Transverse colon (tissue), 4 donors: Measurements from ENCODE around the gene SHMT2.

ENCODE experiments used
- CTCF ChIP-seq, 5 experiments: fragments of 200-600 bp in 3 of 5; fragments of 450-650 bp in 2 of 5; sonication (generic) in 3 of 5; IDR thresholded peaks; 1 replicate in 2 of 5; 2 replicates in 3 of 5; pipeline ENCODE4 v1.5.1; 2016 to 2017; ENCODE audit warnings: antibody characterized with exemption in 5 of 5, inconsistent platforms in 3 of 5, mild to moderate bottlenecking in 2 of 5, moderate library complexity in 1 of 5
- EP300 ChIP-seq: sonication (generic); formaldehyde crosslinking; IDR thresholded peaks from one replicate; pipeline ENCODE4 v1.6.1; 2017; ENCODE audit warnings: antibody characterized with exemption, low read depth
- POLR2A ChIP-seq: fragments of 450-650 bp; IDR thresholded peaks from one replicate; pipeline ENCODE4 v1.6.1; 2016; ENCODE audit warnings: antibody characterized with exemption, mild to moderate bottlenecking, moderate library complexity
- POLR2AphosphoS5 ChIP-seq, 3 donors: sonication (generic); formaldehyde crosslinking; IDR thresholded peaks; one replicate each; pipeline ENCODE4 v1.6.1; 2016; ENCODE audit warnings: antibody characterized with exemption in 3 of 3

GRCh38 chr12:57219993-57220754 is 9.3 kb upstream of the SHMT2 start:
- no peak for TF ChIP-seq POLR2A
- no peak for TF ChIP-seq EP300
- TF ChIP-seq CTCF (IDR thresholded peaks at IDR 0.05): no peak
- no peak for TF ChIP-seq POLR2AphosphoS5 (IDR thresholded peaks at IDR 0.05)
